ENCODE measurements around the gene FAM187B.

DNA sequence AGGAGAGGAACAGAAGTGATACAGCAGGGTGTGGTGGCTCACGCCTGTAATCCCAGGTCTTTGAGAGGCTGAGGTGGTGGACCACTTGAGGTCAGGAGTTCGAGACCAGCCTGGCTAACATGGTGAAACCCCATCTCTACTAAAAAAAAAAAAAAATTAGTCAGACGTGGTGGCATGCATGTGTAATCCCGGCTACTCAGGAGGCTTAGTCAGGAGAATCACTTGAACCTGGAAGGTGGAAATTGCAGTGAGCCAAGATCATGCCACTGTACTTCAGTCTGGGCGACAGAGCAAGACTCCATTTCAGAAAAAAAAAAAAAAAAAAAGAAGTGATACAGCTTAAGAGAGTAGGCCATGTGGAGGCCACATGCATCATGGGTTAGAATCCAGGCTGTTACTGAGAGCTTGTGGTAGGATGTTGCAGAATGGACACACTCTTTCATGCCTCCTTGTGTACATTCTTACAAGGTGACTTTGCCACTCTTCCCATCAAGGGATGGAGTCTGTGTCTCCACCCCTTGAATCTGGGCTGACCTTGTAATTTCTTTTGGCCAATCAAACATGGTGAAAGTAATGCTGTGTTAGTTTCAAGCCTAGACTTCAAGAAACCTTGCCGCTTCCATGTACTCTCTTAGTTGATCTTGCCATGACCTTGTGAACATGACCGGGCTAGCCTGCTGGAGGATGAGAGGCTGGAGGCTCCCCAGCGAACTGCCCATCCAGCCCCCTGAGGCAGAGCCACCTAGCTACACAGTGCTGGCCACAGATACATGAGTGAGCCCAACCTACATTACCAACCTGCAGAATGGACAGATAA is 12.3 kb downstream of the FAM187B start:
- no peak for TF ChIP-seq POLR2AphosphoS5 (IDR thresholded peaks at IDR 0.05)
- TF ChIP-seq, protein P1, sequence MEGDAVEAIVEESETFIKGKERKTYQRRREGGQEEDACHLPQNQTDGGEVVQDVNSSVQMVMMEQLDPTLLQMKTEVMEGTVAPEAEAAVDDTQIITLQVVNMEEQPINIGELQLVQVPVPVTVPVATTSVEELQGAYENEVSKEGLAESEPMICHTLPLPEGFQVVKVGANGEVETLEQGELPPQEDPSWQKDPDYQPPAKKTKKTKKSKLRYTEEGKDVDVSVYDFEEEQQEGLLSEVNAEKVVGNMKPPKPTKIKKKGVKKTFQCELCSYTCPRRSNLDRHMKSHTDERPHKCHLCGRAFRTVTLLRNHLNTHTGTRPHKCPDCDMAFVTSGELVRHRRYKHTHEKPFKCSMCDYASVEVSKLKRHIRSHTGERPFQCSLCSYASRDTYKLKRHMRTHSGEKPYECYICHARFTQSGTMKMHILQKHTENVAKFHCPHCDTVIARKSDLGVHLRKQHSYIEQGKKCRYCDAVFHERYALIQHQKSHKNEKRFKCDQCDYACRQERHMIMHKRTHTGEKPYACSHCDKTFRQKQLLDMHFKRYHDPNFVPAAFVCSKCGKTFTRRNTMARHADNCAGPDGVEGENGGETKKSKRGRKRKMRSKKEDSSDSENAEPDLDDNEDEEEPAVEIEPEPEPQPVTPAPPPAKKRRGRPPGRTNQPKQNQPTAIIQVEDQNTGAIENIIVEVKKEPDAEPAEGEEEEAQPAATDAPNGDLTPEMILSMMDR (IDR thresholded peaks at IDR 0.05 in 8 of 11, conservative IDR thresholded peaks at IDR 0.05 in 3 of 11), result no peak

Measured in spleen (tissue), 7 donors.